Panc1 (cell line): ENCODE measurements around the gene CSMD2. TPM values are rescaled to one million over a fixed set of nuclear protein-coding genes. Genes with fewer than 3 reads are reported as not detected.

Source experiments
- ATAC-seq: fragments of 200-7000 bp; cut with Tn5 transposase; 2 replicates; pipeline ENCODE4 v1.9.1; 2020; ENCODE audit warnings: mild to moderate bottlenecking, moderate library complexity
- BruUV-seq: library from RNA; stranded (reverse); fragments of 400-500 nt; replicated peaks from 2 replicates; lab custom pipeline; 2021; lab: Mats Ljungman, UMichigan
- CTCF ChIA-PET: fragments of 300-600 bp; sonication (Branson Sonifier 250); formaldehyde crosslinking; loops from one replicate; lab custom pipeline; 2022; ENCODE audit warnings: antibody characterized with exemption; lab: Charles Lee
- POLR2A ChIA-PET: fragments of 300-600 bp; sonication (Branson Sonifier 250); formaldehyde crosslinking; loops from one replicate; lab custom pipeline; 2022; ENCODE audit warnings: antibody characterized with exemption; lab: Charles Lee
- DNase-seq: peaks from one replicate; pipeline ENCODE4 v3.0.0-alpha.2; 2010; ENCODE audit warnings: low read depth, low spot score
- H3K27ac ChIP-seq: 2 replicates; pipeline ENCODE4 v1.5.1; 2011; ENCODE audit warnings: mild to moderate bottlenecking, low read length, inconsistent platforms
- H3K27me3 ChIP-seq: fragments of 200-500 bp; sonication (Bioruptor generic); 2 replicates; pipeline ENCODE4 v1.6.0; 2014; ENCODE audit warnings: low read length, inconsistent platforms; ENCODE audit not compliant: control insufficient read depth, insufficient read depth
- H3K36me3 ChIP-seq: fragments of 200-500 bp; sonication (Bioruptor generic); 2 replicates; pipeline ENCODE4 v1.5.1; 2014; ENCODE audit warnings: inconsistent platforms, mild to moderate bottlenecking, low read length, moderate library complexity; ENCODE audit not compliant: control insufficient read depth, insufficient read depth
- H3K4me1 ChIP-seq: 2 replicates; pipeline ENCODE4 v1.5.1; 2011; ENCODE audit warnings: inconsistent platforms, mild to moderate bottlenecking, low read length, moderate library complexity; ENCODE audit not compliant: control insufficient read depth, insufficient read depth
- H3K4me3 ChIP-seq, 2 experiments: 2 replicates each; pipeline ENCODE4 v1.5.1; 2011 to 2012; ENCODE audit warnings: low read depth in 2 of 2, low read length in 2 of 2, mild to moderate bottlenecking in 2 of 2, inconsistent platforms in 1 of 2, moderate library complexity in 1 of 2
- H3K9me3 ChIP-seq: fragments of 200-500 bp; sonication (Bioruptor generic); 2 replicates; pipeline ENCODE4 v1.5.1; 2014; ENCODE audit warnings: low read depth, mild to moderate bottlenecking, inconsistent platforms, low read length, moderate library complexity; ENCODE audit not compliant: control insufficient read depth, insufficient read depth
- CTCF ChIP-seq: fragments of 450-650 bp; IDR thresholded peaks from 2 replicates; pipeline ENCODE4 v1.5.1; 2017; ENCODE audit warnings: mild to moderate bottlenecking
- POLR2AphosphoS5 ChIP-seq: IDR thresholded peaks from 2 replicates; pipeline ENCODE4 v1.6.1; 2012; ENCODE audit warnings: mild to moderate bottlenecking, low read depth, low read length, moderate library complexity
- REST ChIP-seq, 2 experiments: IDR thresholded peaks; 2 replicates each; pipeline ENCODE4 v1.6.1; 2011 to 2012; ENCODE audit warnings: low read depth in 2 of 2, control low read depth in 1 of 2, low read length in 1 of 2, mild to moderate bottlenecking in 1 of 2, moderate library complexity in 1 of 2; ENCODE audit not compliant: insufficient read depth in 1 of 2
- SIN3A ChIP-seq: IDR thresholded peaks from 2 replicates; pipeline ENCODE4 v1.6.1; 2012; ENCODE audit warnings: low read depth, mild to moderate bottlenecking, low read length, moderate library complexity, borderline replicate concordance; ENCODE audit not compliant: insufficient read depth
- TCF7L2 ChIP-seq: IDR thresholded peaks from 2 replicates; pipeline ENCODE4 v1.6.1; 2011; ENCODE audit warnings: mild to moderate bottlenecking, low read depth, low read length, inconsistent platforms
- in situ Hi-C: cut with HindIII; loops from 2 replicates; pipeline ENCODE4 v1.10.0; 2016; ENCODE audit warnings: low sequenced_read_pairs, low pct_unique_long_range_greater_than_20kb
- intact Hi-C: fragments of 100-400 bp; cut with micrococcal nuclease; formaldehyde crosslinking; loops from one replicate; pipeline ENCODE4 v1.10.0; 2022; ENCODE audit not compliant: unreplicated experiment
- total RNA-seq: library from RNA; stranded (reverse); gene quantifications from one replicate; pipeline ENCODE4 v1.2.1, GENCODE V29; 2021; ENCODE audit not compliant: unreplicated experiment

Gene CSMD2
- total RNA-seq, 1 experiment from 2014 or later: not detected

GRCh38 chr1:33957854-33958253 is 207.2 kb downstream of the CSMD2 start:
- ATAC-seq: no peak
- CTCF ChIA-PET: no interaction called here
- intact Hi-C loops: no loop called here

GRCh38 chr1:33955096-33955495 is 209.9 kb downstream of the CSMD2 start:
- no peak for TF ChIP-seq REST (IDR thresholded peaks at IDR 0.05; ENCODE audit: insufficient read depth in 1 of 2, low read depth in 2 of 2, low read length in 1 of 2)
- H3K27me3 ChIP-seq: no peaks in the 10 kb centered on the region; the same call in 1 of the 2 replicates
- H3K27ac ChIP-seq: no peak overlapping the region
- ChIA-PET POLR2A (no interaction called here), CTCF (no interaction called here)
- H3K36me3 ChIP-seq: no peaks in the 10 kb centered on the region
- H3K9me3 ChIP-seq: no peaks in the 10 kb centered on the region
- no peaks in the 10 kb centered on the region for H3K4me1 ChIP-seq
- ATAC-seq (no peak), DNase-seq (no peak)
- in situ Hi-C loops (no loop called here), intact Hi-C loops (no loop called here)
- no TSS peak for BruUV-seq
- H3K4me3 ChIP-seq: no peak overlapping the region

More at GRCh38 chr1:33957854-33958253, 207.2 kb downstream of the CSMD2 start:
- H3K9me3 ChIP-seq: no peaks in the 10 kb centered on the region
- TF ChIP-seq CTCF (no peak), POLR2AphosphoS5 (no peak), REST (IDR thresholded peaks at IDR 0.05; ENCODE audit: insufficient read depth in 1 of 2, low read depth in 2 of 2, low read length in 1 of 2) (no peak), TCF7L2 (no peak), SIN3A (no peak)
- POLR2A ChIA-PET: no interaction called here
- no peaks in the 10 kb centered on the region; the same call in 1 of the 2 replicates for H3K27me3 ChIP-seq
- BruUV-seq: no TSS peak
- H3K27ac ChIP-seq: no peak overlapping the region
- no peak overlapping the region for H3K4me3 ChIP-seq
- no peaks in the 10 kb centered on the region for H3K36me3 ChIP-seq
- no peak for DNase-seq
- in situ Hi-C loops: no loop called here
- H3K4me1 ChIP-seq: no peaks in the 10 kb centered on the region
